Uterus (tissue), 4 donors: ENCODE data around the gene WWC1. TPM values are rescaled to one million over a fixed set of nuclear protein-coding genes. Genes with fewer than 3 reads are reported as not detected.

Source experiments
- DNase-seq, 2 donors: peaks; one replicate each; pipeline ENCODE4 v3.0.0-alpha.2; 2019 to 2020
- H3K27ac ChIP-seq, 2 donors: fragments of 200-600 bp; sonication (generic); 1 replicate in 1 of 2; 2 replicates in 1 of 2; pipeline ENCODE4 v1.5.1; 2016 to 2018
- H3K27me3 ChIP-seq, 2 donors: fragments of 200-600 bp; sonication (generic); one replicate each; pipeline ENCODE4 v1.5.1; 2018 to 2019; ENCODE audit warnings: control low read depth in 1 of 2
- H3K36me3 ChIP-seq, 2 donors: fragments of 200-600 bp; sonication (generic); one replicate each; pipeline ENCODE4 v1.5.1; 2019; ENCODE audit warnings: control low read depth in 1 of 2
- H3K4me1 ChIP-seq, 2 donors: fragments of 200-600 bp; sonication (generic); one replicate each; pipeline ENCODE4 v1.5.1; 2018 to 2019; ENCODE audit warnings: control low read depth in 1 of 2
- H3K4me3 ChIP-seq, 2 donors: fragments of 200-600 bp; sonication (generic); 1 replicate in 1 of 2; 2 replicates in 1 of 2; pipeline ENCODE4 v1.5.1; 2018 to 2019; ENCODE audit warnings: mild to moderate bottlenecking in 1 of 2
- H3K9me3 ChIP-seq, 2 donors: fragments of 200-600 bp; sonication (generic); one replicate each; pipeline ENCODE4 v1.5.1; 2019; ENCODE audit warnings: control low read depth in 1 of 2
- CTCF ChIP-seq, 4 experiments: fragments of 200-600 bp in 2 of 4; fragments of 450-650 bp in 2 of 4; sonication (generic) in 2 of 4; IDR thresholded peaks; one replicate each; pipeline ENCODE4 v1.5.1; 2016 to 2019; ENCODE audit warnings: antibody characterized with exemption in 4 of 4, mild to moderate bottlenecking in 2 of 4, moderate library complexity in 1 of 4
- POLR2A ChIP-seq, 2 donors: fragments of 450-650 bp; IDR thresholded peaks; one replicate each; pipeline ENCODE4 v1.6.1; 2016; ENCODE audit warnings: antibody characterized with exemption in 2 of 2, mild to moderate bottlenecking in 1 of 2, moderate library complexity in 1 of 2
- intact Hi-C: fragments of 100-400 bp; cut with DNase I; formaldehyde crosslinking; loops from one replicate; pipeline ENCODE4 v1.15.1; 2023; ENCODE audit warnings: low total_unique reads
- total RNA-seq, 4 donors: library from RNA; depleted of rRNA in 3 of 4; stranded (reverse); fragments of >200 nt in 3 of 4; gene quantifications; one replicate each; pipeline versions ENCODE4 v1.1.0 to v1.2.4, GENCODE V29; 2014 to 2023
- donor health status: DM: yes; HTN: yes; CAD: no.

WWC1 gene
- total RNA-seq, 4 donors from 2014 or later: under 0.01 to 8.7 (median 1.9) TPM; not detected in 1

DNA sequence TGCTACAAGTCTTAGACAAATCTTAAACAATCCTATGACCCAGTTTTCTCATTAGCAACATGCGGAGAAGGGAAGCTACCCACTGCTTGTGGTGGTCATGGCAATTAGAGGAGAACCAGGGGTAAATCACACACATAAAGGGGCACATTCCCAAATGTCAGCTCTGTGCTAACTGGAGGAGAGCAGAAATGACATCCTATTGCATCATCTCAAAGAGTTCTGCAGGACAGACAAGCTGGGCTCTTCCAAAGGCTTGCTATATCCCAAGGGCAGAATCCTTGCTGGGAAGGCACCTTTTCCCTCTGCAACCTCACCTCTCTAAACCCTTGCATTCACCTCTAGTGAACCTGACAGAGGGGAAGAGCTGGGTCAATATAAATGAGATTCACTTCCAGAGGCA lies 17.0 kb upstream of the WWC1 start:
- no peaks in the 10 kb centered on the region for H3K27me3 ChIP-seq
- H3K4me1 ChIP-seq: no peaks in the 10 kb centered on the region
- TF ChIP-seq CTCF (IDR thresholded peaks at IDR 0.05): no peak
- H3K27ac ChIP-seq: no peak overlapping the region
- DNase-seq: no peak
- intact Hi-C loops: no loop called here
- no peaks in the 10 kb centered on the region for H3K36me3 ChIP-seq
- H3K4me3 ChIP-seq: no peak overlapping the region
- H3K9me3 ChIP-seq: no peaks in the 10 kb centered on the region

DNA sequence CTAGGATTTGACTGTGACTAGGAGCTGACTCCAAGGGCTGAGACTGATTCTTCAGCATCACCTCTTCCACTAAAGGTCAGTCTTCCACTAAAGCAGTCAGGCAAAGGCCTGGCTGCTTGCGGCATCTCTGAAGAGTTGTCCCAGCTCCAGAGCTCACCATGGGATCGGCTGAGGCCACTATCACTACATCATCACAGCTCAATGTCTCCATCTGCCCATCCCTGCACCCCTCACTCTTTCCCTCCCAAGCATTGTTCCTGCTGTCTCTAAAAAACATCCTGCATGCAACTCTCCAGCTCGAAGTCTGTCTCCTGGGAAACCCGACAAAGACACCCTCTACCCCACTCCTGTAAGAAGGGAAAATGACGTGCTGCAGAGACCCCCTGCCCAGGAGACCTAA lies 15.5 kb upstream of the WWC1 start:
- DNase-seq: no peak
- intact Hi-C loops: no loop called here
- H3K4me3 ChIP-seq: no peak overlapping the region
- H3K9me3 ChIP-seq: no peaks in the 10 kb centered on the region
- no peak overlapping the region for H3K27ac ChIP-seq
- no peaks in the 10 kb centered on the region for H3K4me1 ChIP-seq
- no peaks in the 10 kb centered on the region for H3K27me3 ChIP-seq
- TF ChIP-seq CTCF (IDR thresholded peaks at IDR 0.05) (no peak), POLR2A (IDR thresholded peaks at IDR 0.05) (no peak)
- no peaks in the 10 kb centered on the region for H3K36me3 ChIP-seq

- H3K4me1 ChIP-seq: no peaks in the 10 kb centered on the region
- no peak overlapping the region for H3K27ac ChIP-seq
- no peaks in the 10 kb centered on the region for H3K27me3 ChIP-seq
- DNase-seq: no peak
- TF ChIP-seq POLR2A (IDR thresholded peaks at IDR 0.05) (no peak), CTCF (IDR thresholded peaks at IDR 0.05) (no peak)
- no peaks in the 10 kb centered on the region for H3K36me3 ChIP-seq
- H3K9me3 ChIP-seq: peaks cover 0 to 5% of the 10 kb centered on the region in 2 donors
- intact Hi-C loops: no loop called here
- no peak overlapping the region for H3K4me3 ChIP-seq
Observed at GRCh38 chr5:168282120-168282519, 9.3 kb upstream of the WWC1 start.

GRCh38 chr5:168284809-168285208 lies 6.6 kb upstream of the WWC1 start:
- Histone ChIP-seq H3K36me3 (no peaks in the 10 kb centered on the region), H3K4me1 (no peaks in the 10 kb centered on the region), H3K9me3 (peaks cover 0 to 5% of the 10 kb centered on the region in 2 donors), H3K4me3 (no peak overlapping the region), H3K27me3 (no peaks in the 10 kb centered on the region), H3K27ac (no peak overlapping the region)
- intact Hi-C loops: no loop called here
- TF ChIP-seq POLR2A (IDR thresholded peaks at IDR 0.05) (no peak), CTCF (IDR thresholded peaks at IDR 0.05) (no peak)
- DNase-seq: no peak

DNA sequence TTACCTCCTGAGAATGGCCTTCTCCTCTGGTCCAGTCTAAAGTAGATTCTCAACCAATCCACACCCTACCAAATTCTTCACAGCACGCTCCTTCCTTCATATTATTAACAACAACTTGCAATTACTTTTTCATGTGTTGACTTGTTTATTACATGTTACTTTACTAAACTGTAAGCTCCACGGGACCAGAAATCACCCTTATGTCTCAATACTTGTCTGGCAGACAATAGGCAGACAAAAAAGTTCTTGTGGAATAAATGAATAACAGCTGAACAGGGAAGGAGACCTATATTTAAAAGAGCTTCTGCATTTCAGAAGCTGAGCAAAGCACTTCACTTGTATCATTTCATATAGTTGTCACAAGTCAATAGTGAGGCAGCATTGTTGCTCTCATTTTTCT lies 5.7 kb upstream of the WWC1 start:
- no peaks in the 10 kb centered on the region for H3K36me3 ChIP-seq
- no peak for TF ChIP-seq CTCF (IDR thresholded peaks at IDR 0.05)
- no peak for TF ChIP-seq POLR2A (IDR thresholded peaks at IDR 0.05)
- DNase-seq: no peak
- no peaks in the 10 kb centered on the region for H3K4me1 ChIP-seq
- H3K4me3 ChIP-seq: no peak overlapping the region
- intact Hi-C loops: no loop called here
- no peaks in the 10 kb centered on the region for H3K27me3 ChIP-seq
- peaks cover 0 to 5% of the 10 kb centered on the region in 2 donors for H3K9me3 ChIP-seq
- no peak overlapping the region for H3K27ac ChIP-seq
